ENCODE results near the gene BMS1. TPM values are rescaled to one million over a fixed set of nuclear protein-coding genes. Genes with fewer than 3 reads are reported as not detected.

BMS1 gene
- total and polyA plus RNA-seq, 2 donors (not counting 3 experiments of a cell fraction or from before 2014, with no cell fraction given) = 2.8 to 23.4 TPM

DNA sequence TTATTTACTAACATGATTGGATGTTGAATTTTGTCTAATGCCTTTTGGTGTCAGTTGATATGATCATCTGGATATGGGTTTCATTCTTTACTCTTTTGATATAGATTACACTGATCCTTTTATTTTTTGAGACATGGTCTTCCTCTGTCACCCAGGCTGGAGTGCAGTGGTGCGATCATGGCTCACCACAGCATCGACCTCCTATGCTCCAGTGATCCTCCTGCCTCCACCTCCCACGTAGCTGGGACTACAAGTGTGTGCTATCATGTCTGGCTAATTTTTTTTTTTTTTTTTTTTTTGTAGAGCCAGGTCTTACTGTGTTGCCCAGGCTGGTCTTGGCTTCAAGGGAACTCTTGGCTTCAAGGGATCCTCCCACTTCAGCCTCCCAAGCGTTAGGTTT lies 27.1 kb downstream of the BMS1 start:
- DNase-seq (ENCODE audit: low read depth, low spot score) (no peak), FAIRE-seq (no peak)
- no peaks in the 10 kb centered on the region for H3K4me1 ChIP-seq (ENCODE audit: control insufficient read depth, extremely low read depth, insufficient read depth, low read length)
- no peaks in the 10 kb centered on the region for H3K27me3 ChIP-seq (ENCODE audit: control insufficient read depth in 2 of 2, insufficient read depth in 2 of 2, low read length in 2 of 2)
- H3K4me2 ChIP-seq (ENCODE audit: insufficient read depth, low read length) = no peak overlapping the region
- no peaks in the 10 kb centered on the region for H3K9me1 ChIP-seq (replicated peaks; ENCODE audit: control insufficient read depth, extremely low read depth, insufficient read depth, low read length)
- no TSS peak for BruUV-seq (replicated peaks)
- H3K27ac ChIP-seq (ENCODE audit: insufficient read depth, low read depth, low read length) = no peak overlapping the region
- H2AFZ ChIP-seq (ENCODE audit: low read depth, low read length) = no peak overlapping the region
- no peaks in the 10 kb centered on the region for H3K9me3 ChIP-seq (replicated peaks; ENCODE audit: control insufficient read depth, insufficient read depth, low read length)
- peaks cover 0 to 8% of the 10 kb centered on the region in 2 experiments for H3K36me3 ChIP-seq (ENCODE audit: control insufficient read depth in 2 of 2, extremely low read depth in 1 of 2, insufficient read depth in 2 of 2, low read length in 2 of 2)
- intact Hi-C loops (cut with micrococcal nuclease) (no loop called here), dilution Hi-C loops (cut with MboI; ENCODE audit: extremely low pct_ligation_motif_present, low sequenced_read_pairs) (no loop called here)
- no peaks in the 10 kb centered on the region for H4K20me1 ChIP-seq (replicated peaks; ENCODE audit: control insufficient read depth, extremely low read depth, insufficient read depth, low read length)
- no peak overlapping the region for H3K4me3 ChIP-seq (replicated peaks in 1 of 3; ENCODE audit: insufficient read depth in 1 of 3, low read depth in 1 of 3, low read length in 3 of 3)
- CTCF ChIA-PET = no interaction called here
- POLR2A ChIA-PET = no interaction called here
- peaks cover 19% of the 10 kb centered on the region for H3K79me2 ChIP-seq (ENCODE audit: control insufficient read depth, insufficient read depth, low read length)
- TF ChIP-seq POLR2AphosphoS5 (IDR thresholded peaks at IDR 0.05; ENCODE audit: insufficient read depth, low read depth, low read length) (no peak), GATA2 (IDR thresholded peaks at IDR 0.05; ENCODE audit: insufficient read depth, insufficient read length, low read depth, low read length) (no peak), FOS (IDR thresholded peaks at IDR 0.05; ENCODE audit: borderline replicate concordance, insufficient read depth, low read length) (no peak), MYC (IDR thresholded peaks at IDR 0.05; ENCODE audit: low read depth, low read length) (no peak), CTCF (IDR thresholded peaks at IDR 0.05; ENCODE audit: extremely low read depth in 1 of 2, insufficient read depth in 1 of 2, low read depth in 1 of 2, low read length in 2 of 2) (no peak), POLR2A (IDR thresholded peaks at IDR 0.05; ENCODE audit: low read depth, low read length) (no peak), JUN (IDR thresholded peaks at IDR 0.05; ENCODE audit: borderline replicate concordance, insufficient read depth, insufficient read length, low read depth) (no peak), EZH2 (IDR thresholded peaks at IDR 0.05; ENCODE audit: borderline replicate concordance, low read depth, low read length, severe bottlenecking) (no peak)
- TF ChIP-seq, protein P1, sequence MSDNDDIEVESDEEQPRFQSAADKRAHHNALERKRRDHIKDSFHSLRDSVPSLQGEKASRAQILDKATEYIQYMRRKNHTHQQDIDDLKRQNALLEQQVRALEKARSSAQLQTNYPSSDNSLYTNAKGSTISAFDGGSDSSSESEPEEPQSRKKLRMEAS (IDR thresholded peaks at IDR 0.05; ENCODE audit: insufficient read depth, insufficient read length) = no peak
- no peak overlapping the region for H3K9ac ChIP-seq (replicated peaks; ENCODE audit: extremely low read depth, insufficient read depth, low read length)
